ENCODE data around the gene COLEC11.

- TF ChIP-seq E2F1 (CRISPR knock-in tag; IDR thresholded peaks at IDR 0.05) (no peak), CTCF (IDR thresholded peaks at IDR 0.05) (no peak), MLX (CRISPR knock-in tag; IDR thresholded peaks at IDR 0.05) (no peak), ESRRA (CRISPR knock-in tag; IDR thresholded peaks at IDR 0.05; ENCODE audit: borderline replicate concordance) (no peak), E2F4 (CRISPR knock-in tag; IDR thresholded peaks at IDR 0.05; ENCODE audit: borderline replicate concordance, low read depth) (no peak), ZSCAN18 (CRISPR knock-in tag; IDR thresholded peaks at IDR 0.05) (no peak), CBFB (CRISPR knock-in tag; IDR thresholded peaks at IDR 0.05; ENCODE audit: low read depth) (no peak), TEAD1 (CRISPR knock-in tag; IDR thresholded peaks at IDR 0.05) (no peak), ATF6 (CRISPR knock-in tag; IDR thresholded peaks at IDR 0.05) (no peak), NFE2L1 (CRISPR knock-in tag; IDR thresholded peaks at IDR 0.05) (no peak)
These were observed 5.4 kb downstream of the COLEC11 start for GRCh38 chr2:3600256-3600855.
